AG09309 (cell line): ENCODE measurements around the gene DDR2.
A peak's percentile ranks its signal among the peaks of the same experiment; 100 is the strongest.

ENCODE experiments used
- DNase-seq: peaks from one replicate; pipeline ENCODE4 v3.0.0-alpha.2; 2010; ENCODE audit warnings: low read depth
- H3K4me3 ChIP-seq: 2 replicates; pipeline ENCODE4 v1.5.1; 2011; ENCODE audit warnings: mild to moderate bottlenecking, low read depth, low read length, moderate library complexity; ENCODE audit not compliant: control insufficient read depth
- TF ChIP-seq, protein P1 (sequence below): IDR thresholded peaks from 2 replicates; pipeline ENCODE4 v1.5.1; 2011; ENCODE audit warnings: mild to moderate bottlenecking, low read depth, low read length, inconsistent platforms; ENCODE audit not compliant: insufficient read depth, control insufficient read depth; ENCODE audit errors: missing control alignments

Gene DDR2

GRCh38 chr1:162756523-162756922 lies 124.3 kb downstream of the DDR2 start:
- H3K4me3 ChIP-seq = no peak overlapping the region
- DNase-seq = no peak
- TF ChIP-seq, protein P1, sequence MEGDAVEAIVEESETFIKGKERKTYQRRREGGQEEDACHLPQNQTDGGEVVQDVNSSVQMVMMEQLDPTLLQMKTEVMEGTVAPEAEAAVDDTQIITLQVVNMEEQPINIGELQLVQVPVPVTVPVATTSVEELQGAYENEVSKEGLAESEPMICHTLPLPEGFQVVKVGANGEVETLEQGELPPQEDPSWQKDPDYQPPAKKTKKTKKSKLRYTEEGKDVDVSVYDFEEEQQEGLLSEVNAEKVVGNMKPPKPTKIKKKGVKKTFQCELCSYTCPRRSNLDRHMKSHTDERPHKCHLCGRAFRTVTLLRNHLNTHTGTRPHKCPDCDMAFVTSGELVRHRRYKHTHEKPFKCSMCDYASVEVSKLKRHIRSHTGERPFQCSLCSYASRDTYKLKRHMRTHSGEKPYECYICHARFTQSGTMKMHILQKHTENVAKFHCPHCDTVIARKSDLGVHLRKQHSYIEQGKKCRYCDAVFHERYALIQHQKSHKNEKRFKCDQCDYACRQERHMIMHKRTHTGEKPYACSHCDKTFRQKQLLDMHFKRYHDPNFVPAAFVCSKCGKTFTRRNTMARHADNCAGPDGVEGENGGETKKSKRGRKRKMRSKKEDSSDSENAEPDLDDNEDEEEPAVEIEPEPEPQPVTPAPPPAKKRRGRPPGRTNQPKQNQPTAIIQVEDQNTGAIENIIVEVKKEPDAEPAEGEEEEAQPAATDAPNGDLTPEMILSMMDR = no peak

DNA sequence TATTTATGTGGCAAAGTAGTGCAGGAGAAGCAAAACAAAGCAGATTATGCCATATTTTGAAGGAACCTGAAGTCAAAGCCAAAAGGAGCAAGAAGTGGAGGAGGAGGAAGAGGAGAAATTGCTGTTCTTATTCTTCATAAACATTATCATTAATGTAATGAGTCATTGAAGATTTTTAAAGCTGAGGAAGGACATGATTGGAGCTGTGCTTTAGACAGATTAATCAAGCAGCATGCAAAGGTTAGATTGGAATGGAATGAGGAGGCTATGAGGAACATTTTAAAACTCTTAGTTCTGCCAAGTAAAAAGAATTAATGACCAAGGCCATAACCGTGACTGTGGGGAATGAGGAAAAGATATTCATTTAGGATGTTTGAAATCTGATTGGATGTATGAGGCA lies 125.2 kb downstream of the DDR2 start:
- no peak overlapping the region for H3K4me3 ChIP-seq
- TF ChIP-seq, protein P1 = no peak
- no peak for DNase-seq

- DNase-seq = no peak
- TF ChIP-seq, protein P1 = no peak
Measured at GRCh38 chr1:162765788-162766187, 133.5 kb downstream of the DDR2 start.

DNA sequence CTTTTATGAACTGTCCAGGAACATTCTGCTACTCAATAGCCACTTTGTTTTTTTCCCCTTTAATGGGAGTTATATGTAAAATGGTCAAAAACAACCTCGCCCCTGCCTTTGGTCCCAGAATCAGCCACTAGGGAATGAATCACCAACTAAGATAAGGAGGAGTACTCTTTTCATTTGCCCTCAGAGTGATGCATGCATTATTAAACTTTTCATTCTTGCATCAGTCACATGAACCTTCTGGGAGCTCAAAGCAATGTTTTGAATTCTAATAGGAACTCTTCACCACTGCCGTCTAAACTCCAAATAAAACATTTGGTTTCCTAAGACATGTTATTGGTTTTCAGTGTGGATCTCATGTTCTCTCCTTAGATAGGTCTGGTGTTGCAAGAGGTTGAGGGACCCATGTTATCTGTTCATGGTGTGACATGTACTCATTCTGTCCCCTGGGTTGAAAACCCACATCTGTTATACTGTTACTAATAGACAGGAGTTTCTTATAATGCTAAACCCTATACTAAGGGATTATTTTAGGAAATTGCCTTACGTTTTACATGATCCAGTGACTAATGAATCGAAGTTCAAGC lies 140.4 kb downstream of the DDR2 start:
- H3K4me3 ChIP-seq = no peak overlapping the region
- TF ChIP-seq, protein P1 = peak; percentile 14
- DNase-seq = peak; percentile 17

More at GRCh38 chr1:162765788-162766187, 133.5 kb downstream of the DDR2 start:
- H3K4me3 ChIP-seq = no peak overlapping the region

DNA sequence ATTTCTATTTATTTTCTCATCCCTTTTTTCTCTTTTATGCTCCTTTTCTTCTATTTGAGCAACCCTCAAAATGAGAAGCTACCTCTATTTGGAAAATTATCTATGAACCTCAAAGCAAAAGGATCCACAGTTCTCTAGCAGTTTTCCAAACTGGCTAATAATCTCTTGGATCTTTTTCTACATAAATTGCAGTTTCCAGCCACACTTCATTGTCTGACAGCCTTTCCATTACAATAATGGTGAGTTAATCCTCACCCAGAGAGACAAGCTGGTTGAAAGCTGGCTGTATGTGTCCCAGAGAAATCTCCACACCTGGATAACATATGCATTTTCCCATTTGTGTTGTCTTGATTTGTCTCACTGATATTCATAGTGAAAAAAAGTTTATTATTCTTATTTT lies 141.7 kb downstream of the DDR2 start:
- no peak for DNase-seq
- no peak overlapping the region for H3K4me3 ChIP-seq
- TF ChIP-seq, protein P1 = no peak

DNA sequence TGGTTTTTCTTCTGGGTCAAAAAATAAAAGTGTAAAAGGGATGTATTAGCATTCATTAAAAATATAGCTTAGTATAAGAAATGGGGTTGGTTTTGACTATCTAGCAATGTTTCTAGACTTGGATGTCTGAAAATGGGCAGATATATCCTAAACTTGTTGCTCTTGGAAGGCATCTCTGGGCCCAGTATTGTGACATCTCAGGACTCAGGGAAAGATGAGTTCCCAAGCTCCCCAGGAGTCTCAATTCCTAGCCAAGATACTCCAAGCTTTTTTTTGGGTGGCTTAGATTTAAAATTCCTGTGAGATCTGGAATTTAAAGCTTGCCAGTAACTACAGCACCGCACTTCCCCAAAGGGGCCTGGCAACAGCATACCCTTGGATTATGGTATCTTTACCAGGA lies 146.8 kb downstream of the DDR2 start:
- H3K4me3 ChIP-seq = no peak overlapping the region
- TF ChIP-seq, protein P1 = no peak
- no peak for DNase-seq
